Left ventricle myocardium inferior (tissue), 1 donor: ENCODE measurements around the gene SLC16A10. TPM values are rescaled to one million over a fixed set of nuclear protein-coding genes. Genes with fewer than 3 reads are reported as not detected.
"Not testable (repeated sequence)": the region's sequence is repeated elsewhere in the genome, so short reads cannot be mapped to it uniquely, and the experiment has no call there.

ENCODE experiments used
- DNase-seq: peaks from one replicate; pipeline ENCODE4 v3.0.0-alpha.2; 2020
- H3K27ac ChIP-seq: fragments of 200-600 bp; replicated peaks from 2 replicates; pipeline ENCODE4 v1.8.0; 2021
- H3K27me3 ChIP-seq: fragments of 200-600 bp; 2 replicates; pipeline ENCODE4 v1.8.0; 2021; ENCODE audit warnings: low read depth
- H3K36me3 ChIP-seq: fragments of 200-600 bp; 2 replicates; pipeline ENCODE4 v1.8.0; 2021
- H3K4me1 ChIP-seq: fragments of 200-600 bp; 2 replicates; pipeline ENCODE4 v1.8.0; 2021
- H3K4me3 ChIP-seq: fragments of 200-600 bp; 2 replicates; pipeline ENCODE4 v1.8.0; 2021; ENCODE audit warnings: mild to moderate bottlenecking, moderate library complexity
- H3K9me3 ChIP-seq: fragments of 200-600 bp; replicated peaks from 2 replicates; pipeline ENCODE4 v1.8.0; 2021
- CTCF ChIP-seq: fragments of 200-600 bp; IDR thresholded peaks from 2 replicates; pipeline ENCODE4 v1.8.0; 2021; ENCODE audit warnings: antibody characterized with exemption, mild to moderate bottlenecking, borderline replicate concordance
- intact Hi-C: fragments of 100-400 bp; cut with micrococcal nuclease; formaldehyde crosslinking; loops from one replicate; pipeline ENCODE4 v1.11.0; 2022
- total RNA-seq: library from RNA; stranded (reverse); fragmentation: NEBNext Ultra II Directional; extraction: Animal tissue kit (Norgen Biotek cat#: 25700); gene quantifications from one replicate; pipeline ENCODE4 v1.2.1, GENCODE V29; 2021
- donor health status: DM: no; HTN: yes; CAD: no; lungs with severe emphysema.

The SLC16A10 gene
- total RNA-seq, 1 donor from 2014 or later, result 4.5 TPM

DNA sequence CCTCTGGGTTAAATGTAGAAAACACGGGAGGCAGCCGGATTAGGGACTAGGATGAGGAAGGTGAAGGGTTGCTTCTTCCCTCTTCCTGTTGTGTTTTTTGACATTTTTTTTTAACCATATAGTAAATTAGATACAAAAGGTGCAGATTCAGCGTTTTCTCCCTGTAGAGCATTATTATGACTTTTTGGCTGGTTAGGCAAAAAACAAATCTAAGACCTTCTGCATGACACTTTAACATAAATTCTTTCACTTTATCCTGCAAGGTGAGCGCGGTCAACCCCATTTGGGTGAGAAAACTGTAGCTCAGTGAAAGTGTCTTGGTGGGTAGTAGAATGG is 1.3 kb downstream of the SLC16A10 start:
- H3K27ac ChIP-seq, result peak overlapping the region; percentile 75
- intact Hi-C loops, result no loop called here
- TF ChIP-seq CTCF, result no peak

GRCh38 chr6:111090766-111091165 is 3.5 kb downstream of the SLC16A10 start:
- no peak for DNase-seq
- H3K4me3 ChIP-seq, result no peak overlapping the region
- TF ChIP-seq CTCF, result no peak
- H3K36me3 ChIP-seq, result no peaks in the 10 kb centered on the region
- H3K27ac ChIP-seq, result no peak overlapping the region
- intact Hi-C loops, result no loop called here
- peaks cover 41% of the 10 kb centered on the region for H3K4me1 ChIP-seq
- peaks cover 40% of the 10 kb centered on the region for H3K27me3 ChIP-seq
- H3K9me3 ChIP-seq, result no peaks in the 10 kb centered on the region

More for the DNA sequence above, 1.3 kb downstream of the SLC16A10 start:
- Histone ChIP-seq H3K36me3 (no peaks in the 10 kb centered on the region), H3K9me3 (no peaks in the 10 kb centered on the region), H3K4me1 (peaks cover 41% of the 10 kb centered on the region), H3K4me3 (peak overlapping the region; percentile 73), H3K27me3 (peaks cover 55% of the 10 kb centered on the region)
- DNase-seq, result no peak

GRCh38 chr6:111091987-111092386 is 4.7 kb downstream of the SLC16A10 start:
- H3K4me1 ChIP-seq, result peaks cover 36% of the 10 kb centered on the region
- H3K27me3 ChIP-seq, result peaks cover 28% of the 10 kb centered on the region
- no peaks in the 10 kb centered on the region for H3K36me3 ChIP-seq
- DNase-seq, result no peak
- H3K4me3 ChIP-seq, result no peak overlapping the region
- no peak for TF ChIP-seq CTCF
- H3K9me3 ChIP-seq, result no peaks in the 10 kb centered on the region
- no peak overlapping the region for H3K27ac ChIP-seq
- intact Hi-C loops, result no loop called here

GRCh38 chr6:111095488-111095887 is 8.2 kb downstream of the SLC16A10 start:
- H3K36me3 ChIP-seq, H3K4me3 ChIP-seq, H3K27me3 ChIP-seq, DNase-seq, H3K27ac ChIP-seq, intact Hi-C loops, H3K9me3 ChIP-seq: not testable (repeated sequence)
- H3K4me1 ChIP-seq, result peaks cover 11% of the 10 kb centered on the region

- Histone ChIP-seq H3K9me3 (no peaks in the 10 kb centered on the region), H3K27ac (no peak overlapping the region), H3K4me1 (peaks cover 5% of the 10 kb centered on the region), H3K36me3 (no peaks in the 10 kb centered on the region), H3K27me3 (peaks cover 5% of the 10 kb centered on the region), H3K4me3 (no peak overlapping the region)
- DNase-seq, result no peak
- intact Hi-C loops, result no loop called here
- no peak for TF ChIP-seq CTCF
These were observed 8.9 kb downstream of the SLC16A10 start for GRCh38 chr6:111096246-111096645.

- H3K27ac ChIP-seq, result no peak overlapping the region
- intact Hi-C loops, result no loop called here
- H3K4me1 ChIP-seq, result no peaks in the 10 kb centered on the region
- H3K9me3 ChIP-seq, result no peaks in the 10 kb centered on the region
- H3K4me3 ChIP-seq, result no peak overlapping the region
- DNase-seq, result no peak
- H3K27me3 ChIP-seq, result peaks cover 5% of the 10 kb centered on the region
- no peaks in the 10 kb centered on the region for H3K36me3 ChIP-seq
- TF ChIP-seq CTCF, result no peak
These were observed 11.3 kb downstream of the SLC16A10 start for GRCh38 chr6:111098597-111098996.
